Measurements from ENCODE around the gene EID1.

DNA sequence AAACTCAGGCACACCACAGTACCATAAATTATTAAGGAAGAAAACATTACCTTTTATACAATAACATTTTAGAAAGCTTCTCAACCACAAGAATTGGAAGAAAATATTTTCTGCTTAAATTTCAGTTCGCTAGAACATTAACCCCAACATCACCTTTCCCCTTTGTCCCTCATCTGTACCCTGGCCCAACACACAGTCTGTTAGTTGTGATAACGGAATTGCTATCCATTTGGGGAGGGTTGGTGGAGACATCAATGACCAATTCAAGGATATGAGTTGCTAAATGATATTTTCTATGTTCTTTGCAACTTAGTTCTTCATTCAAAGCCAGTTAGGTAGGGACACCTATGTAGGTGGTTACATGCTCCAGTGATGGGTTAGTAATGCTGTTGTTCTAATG, 5.8 kb downstream of the EID1 start:
- TF ChIP-seq, protein P1, sequence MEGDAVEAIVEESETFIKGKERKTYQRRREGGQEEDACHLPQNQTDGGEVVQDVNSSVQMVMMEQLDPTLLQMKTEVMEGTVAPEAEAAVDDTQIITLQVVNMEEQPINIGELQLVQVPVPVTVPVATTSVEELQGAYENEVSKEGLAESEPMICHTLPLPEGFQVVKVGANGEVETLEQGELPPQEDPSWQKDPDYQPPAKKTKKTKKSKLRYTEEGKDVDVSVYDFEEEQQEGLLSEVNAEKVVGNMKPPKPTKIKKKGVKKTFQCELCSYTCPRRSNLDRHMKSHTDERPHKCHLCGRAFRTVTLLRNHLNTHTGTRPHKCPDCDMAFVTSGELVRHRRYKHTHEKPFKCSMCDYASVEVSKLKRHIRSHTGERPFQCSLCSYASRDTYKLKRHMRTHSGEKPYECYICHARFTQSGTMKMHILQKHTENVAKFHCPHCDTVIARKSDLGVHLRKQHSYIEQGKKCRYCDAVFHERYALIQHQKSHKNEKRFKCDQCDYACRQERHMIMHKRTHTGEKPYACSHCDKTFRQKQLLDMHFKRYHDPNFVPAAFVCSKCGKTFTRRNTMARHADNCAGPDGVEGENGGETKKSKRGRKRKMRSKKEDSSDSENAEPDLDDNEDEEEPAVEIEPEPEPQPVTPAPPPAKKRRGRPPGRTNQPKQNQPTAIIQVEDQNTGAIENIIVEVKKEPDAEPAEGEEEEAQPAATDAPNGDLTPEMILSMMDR (IDR thresholded peaks at IDR 0.05), result no peak
- no peak for TF ChIP-seq POLR2A (IDR thresholded peaks at IDR 0.05)
- no peak for TF ChIP-seq POLR2AphosphoS5 (IDR thresholded peaks at IDR 0.05)

Data from prostate gland (tissue), 2 donors.